PC-9 (cell line): ENCODE measurements around the gene SLC44A5.

Source experiments
- CTCF ChIP-seq: fragments of 200-600 bp; sonication (generic); conservative IDR thresholded peaks from 2 replicates; pipeline ENCODE4 v1.6.1; 2017; ENCODE audit warnings: mixed run types, antibody characterized with exemption, mild to moderate bottlenecking, moderate library complexity
- EZH2 ChIP-seq: fragments of 200-600 bp; sonication (generic); IDR thresholded peaks from 2 replicates; pipeline ENCODE4 v1.8.0; 2017; ENCODE audit warnings: antibody characterized with exemption, low read depth

- TF ChIP-seq CTCF (no peak), EZH2 (no peak)
Measured at GRCh38 chr1:75431843-75432242, 179.1 kb downstream of the SLC44A5 start.
